Liver (tissue), 3 donors: ENCODE results near the gene ABHD15.
A peak's percentile ranks its signal among the peaks of the same experiment; 100 is the strongest.

Experiments
- CTCF ChIP-seq: fragments of 150-350 bp; IDR thresholded peaks from 2 replicates; pipeline ENCODE4 v1.5.1; 2017; ENCODE audit warnings: improper control_type of control experiment, low read depth, low read length; ENCODE audit not compliant: missing input control
- GABPA ChIP-seq, 2 donors: IDR thresholded peaks in 1 of 2; conservative IDR thresholded peaks in 1 of 2; 2 replicates each; pipeline ENCODE4 v1.6.1; 2016; ENCODE audit warnings: antibody characterized with exemption in 2 of 2, mild to moderate bottlenecking in 1 of 2, moderate library complexity in 1 of 2
- JUND ChIP-seq, 2 donors: IDR thresholded peaks; 2 replicates each; pipeline ENCODE4 v1.6.1; 2016; ENCODE audit warnings: antibody characterized with exemption in 2 of 2
- MAX ChIP-seq: IDR thresholded peaks from 2 replicates; pipeline ENCODE4 v1.6.1; 2016; ENCODE audit warnings: antibody characterized with exemption
- RAD21 ChIP-seq, 2 donors: IDR thresholded peaks; 2 replicates each; pipeline ENCODE4 v1.6.1; 2016; ENCODE audit warnings: antibody characterized with exemption in 2 of 2, mild to moderate bottlenecking in 2 of 2
- REST ChIP-seq: IDR thresholded peaks from 2 replicates; pipeline ENCODE4 v1.6.1; 2016; ENCODE audit warnings: antibody characterized with exemption, mild to moderate bottlenecking
- RXRA ChIP-seq, 2 donors: IDR thresholded peaks; 2 replicates each; pipeline ENCODE4 v1.6.1; 2017 to 2018; ENCODE audit warnings: antibody characterized with exemption in 2 of 2, mild to moderate bottlenecking in 1 of 2
- donor health status: healthy.
- donor health status: healthy.

- no peak for TF ChIP-seq CTCF
- TF ChIP-seq GABPA (IDR thresholded peaks at IDR 0.05 in 1 of 2, conservative IDR thresholded peaks at IDR 0.05 in 1 of 2), result no peak
- no peak for TF ChIP-seq RAD21 (IDR thresholded peaks at IDR 0.05)
- TF ChIP-seq RXRA (IDR thresholded peaks at IDR 0.05), result peak; percentile 6 to 48
- no peak for TF ChIP-seq REST
- TF ChIP-seq MAX, result no peak
- TF ChIP-seq JUND (IDR thresholded peaks at IDR 0.05), result no peak
Observed at GRCh38 chr17:29557085-29557738, 9.6 kb downstream of the ABHD15 start.
